Measurements from ENCODE around the gene C2orf69.

DNA sequence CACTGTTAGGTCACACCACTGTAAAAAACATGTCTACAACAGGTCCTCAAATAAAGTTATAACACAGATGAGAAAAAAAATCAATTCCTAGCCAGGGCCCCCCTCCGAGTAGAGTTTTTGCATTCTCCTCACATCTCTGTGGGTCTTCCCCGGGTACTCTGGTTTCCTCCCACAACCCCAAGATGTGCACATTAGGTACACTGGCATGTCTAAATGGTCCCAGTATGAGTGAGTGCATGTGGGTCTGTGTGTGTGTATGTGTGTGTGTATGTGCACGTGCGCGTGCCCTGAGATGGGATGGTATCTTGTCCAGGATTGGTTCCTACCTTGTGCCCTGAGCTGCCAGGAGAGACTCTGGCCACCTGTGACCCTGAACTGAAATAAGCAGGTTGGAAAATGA is 39.3 kb downstream of the C2orf69 start:
- TF ChIP-seq POLR2A (IDR thresholded peaks at IDR 0.05; ENCODE audit: insufficient read depth in 1 of 2, low read depth in 2 of 2, low read length in 2 of 2) (no peak), FOXP1 (IDR thresholded peaks at IDR 0.05) (no peak), FOXP1 (CRISPR knock-in tag; IDR thresholded peaks at IDR 0.05) (no peak), ZNF335 (CRISPR knock-in tag; IDR thresholded peaks at IDR 0.05) (no peak), MIXL1 (CRISPR knock-in tag; IDR thresholded peaks at IDR 0.05) (no peak), FOSL1 (CRISPR knock-in tag; IDR thresholded peaks at IDR 0.05; ENCODE audit: borderline replicate concordance) (no peak), ZNF543 (CRISPR knock-in tag; IDR thresholded peaks at IDR 0.05) (no peak), LCORL (IDR thresholded peaks at IDR 0.05) (no peak), LCORL (CRISPR knock-in tag; IDR thresholded peaks at IDR 0.05) (no peak), CCDC6 (CRISPR knock-in tag; IDR thresholded peaks at IDR 0.05) (no peak), ESRRA (CRISPR knock-in tag; IDR thresholded peaks at IDR 0.05; ENCODE audit: low read depth) (no peak), ZSCAN29 (CRISPR knock-in tag; conservative IDR thresholded peaks at IDR 0.05) (no peak)
- TF ChIP-seq, protein P1, sequence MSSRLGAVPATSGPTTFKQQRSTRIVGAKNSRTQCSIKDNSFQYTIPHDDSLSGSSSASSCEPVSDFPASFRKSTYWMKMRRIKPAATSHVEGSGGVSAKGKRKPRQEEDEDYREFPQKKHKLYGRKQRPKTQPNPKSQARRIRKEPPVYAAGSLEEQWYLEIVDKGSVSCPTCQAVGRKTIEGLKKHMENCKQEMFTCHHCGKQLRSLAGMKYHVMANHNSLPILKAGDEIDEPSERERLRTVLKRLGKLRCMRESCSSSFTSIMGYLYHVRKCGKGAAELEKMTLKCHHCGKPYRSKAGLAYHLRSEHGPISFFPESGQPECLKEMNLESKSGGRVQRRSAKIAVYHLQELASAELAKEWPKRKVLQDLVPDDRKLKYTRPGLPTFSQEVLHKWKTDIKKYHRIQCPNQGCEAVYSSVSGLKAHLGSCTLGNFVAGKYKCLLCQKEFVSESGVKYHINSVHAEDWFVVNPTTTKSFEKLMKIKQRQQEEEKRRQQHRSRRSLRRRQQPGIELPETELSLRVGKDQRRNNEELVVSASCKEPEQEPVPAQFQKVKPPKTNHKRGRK (CRISPR knock-in tag; IDR thresholded peaks at IDR 0.05): no peak
- TF ChIP-seq, protein P2, sequence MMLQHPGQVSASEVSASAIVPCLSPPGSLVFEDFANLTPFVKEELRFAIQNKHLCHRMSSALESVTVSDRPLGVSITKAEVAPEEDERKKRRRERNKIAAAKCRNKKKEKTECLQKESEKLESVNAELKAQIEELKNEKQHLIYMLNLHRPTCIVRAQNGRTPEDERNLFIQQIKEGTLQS (CRISPR knock-in tag; IDR thresholded peaks at IDR 0.05): no peak

Data from HepG2 (cell line).